HepG2 (cell line): Measurements from ENCODE around the gene SIK3. TPM values are rescaled to one million over a fixed set of nuclear protein-coding genes. Genes with fewer than 3 reads are reported as not detected.

Experiments
- ELF3 ChIP-seq: IDR thresholded peaks from 2 replicates; pipeline ENCODE4 v1.6.1; 2016; ENCODE audit warnings: missing genetic modification reagents, missing compliant biosample characterization
- FOSL2 ChIP-seq: sonication (generic); formaldehyde crosslinking; IDR thresholded peaks from 2 replicates; pipeline ENCODE4 v1.4.0; 2020; ENCODE audit warnings: missing genetic modification reagents
- HES4 ChIP-seq: sonication (generic); formaldehyde crosslinking; IDR thresholded peaks from 2 replicates; pipeline ENCODE4 v1.9.0; 2021; ENCODE audit warnings: mild to moderate bottlenecking, missing genetic modification reagents, borderline replicate concordance
- HIVEP1 ChIP-seq: sonication (generic); formaldehyde crosslinking; IDR thresholded peaks from 2 replicates; pipeline ENCODE4 v1.4.0; 2020; ENCODE audit warnings: mild to moderate bottlenecking, missing genetic modification reagents
- HNF4A ChIP-seq: sonication (generic); formaldehyde crosslinking; IDR thresholded peaks from 2 replicates; pipeline ENCODE4 v1.4.0; 2020; ENCODE audit warnings: missing genetic modification reagents
- IRF2 ChIP-seq: IDR thresholded peaks from 2 replicates; pipeline ENCODE4 v1.6.1; 2018; ENCODE audit warnings: missing genetic modification reagents, missing compliant biosample characterization
- MTA3 ChIP-seq: sonication (generic); formaldehyde crosslinking; IDR thresholded peaks from 2 replicates; pipeline ENCODE4 v1.4.0; 2020; ENCODE audit warnings: missing genetic modification reagents
- PRPF4 ChIP-seq: fragments of 200-400 bp; formaldehyde crosslinking; IDR thresholded peaks from 2 replicates; pipeline ENCODE4 v1.6.1; 2016; ENCODE audit warnings: low read length, low read depth; ENCODE audit not compliant: poor library complexity, severe bottlenecking
- SATB2 ChIP-seq: sonication (generic); formaldehyde crosslinking; IDR thresholded peaks from 2 replicates; pipeline ENCODE4 v1.5.0; 2020; ENCODE audit warnings: missing genetic modification reagents
- STAG1 ChIP-seq: sonication (generic); formaldehyde crosslinking; IDR thresholded peaks from 2 replicates; pipeline ENCODE4 v1.4.0; 2020; ENCODE audit warnings: missing genetic modification reagents
- ZBTB14 ChIP-seq: sonication (generic); formaldehyde crosslinking; IDR thresholded peaks from 2 replicates; pipeline ENCODE4 v1.4.0; 2020; ENCODE audit warnings: missing genetic modification reagents
- ZNF24 ChIP-seq: fragments of 450-650 bp; IDR thresholded peaks from 2 replicates; pipeline ENCODE4 v1.6.1; 2017; ENCODE audit warnings: antibody characterized with exemption, mild to moderate bottlenecking
- ZNF33B ChIP-seq: sonication (generic); formaldehyde crosslinking; IDR thresholded peaks from 2 replicates; pipeline ENCODE4 v1.5.1; 2020; ENCODE audit warnings: mild to moderate bottlenecking, missing genetic modification reagents
- ZNF501 ChIP-seq: sonication (generic); formaldehyde crosslinking; IDR thresholded peaks from 2 replicates; pipeline ENCODE4 v1.5.1; 2020; ENCODE audit warnings: mild to moderate bottlenecking, moderate library complexity, missing genetic modification reagents
- ZNF556 ChIP-seq: sonication (generic); formaldehyde crosslinking; IDR thresholded peaks from 2 replicates; pipeline ENCODE4 v1.4.0; 2020; ENCODE audit warnings: mild to moderate bottlenecking, missing genetic modification reagents, borderline replicate concordance
- ZNF598 ChIP-seq: sonication (generic); formaldehyde crosslinking; IDR thresholded peaks from 2 replicates; pipeline ENCODE4 v1.5.1; 2020; ENCODE audit warnings: mild to moderate bottlenecking, missing genetic modification reagents, borderline replicate concordance
- polyA plus RNA-seq, 8 experiments: library from polyadenylated mRNA; depleted of rRNA in 3 of 8; stranded (reverse) in 7 of 8; unstranded in 1 of 8; fragments of >200 nt; fragmentation: Illumina TruSeq in 4 of 8; extraction: Trizol in 4 of 8; gene quantifications; 2 replicates each; pipeline versions ENCODE4 v1.2.1 to v1.2.3, GENCODE V29; 2011 to 2016; ENCODE audit warnings: low read depth in 4 of 8, missing spikeins in 1 of 8, mixed read lengths in 1 of 8; ENCODE audit not compliant: insufficient read depth in 1 of 8
- total RNA-seq, 5 experiments: library from RNA; depleted of rRNA; stranded (reverse); fragments of >200 nt; fragmentation: Illumina TruSeq; extraction: Trizol; gene quantifications; 2 replicates each; pipeline ENCODE4 v1.2.3, GENCODE V29; 2016; ENCODE audit warnings: low read depth in 1 of 5
- TF ChIP-seq, protein P1 (sequence below): sonication (generic); formaldehyde crosslinking; IDR thresholded peaks from 2 replicates; pipeline ENCODE4 v1.9.0; 2021; ENCODE audit warnings: missing genetic modification reagents, borderline replicate concordance
- TF ChIP-seq, protein P2 (sequence below): sonication (generic); formaldehyde crosslinking; IDR thresholded peaks from 2 replicates; pipeline ENCODE4 v1.4.0; 2020; ENCODE audit warnings: missing genetic modification reagents, borderline replicate concordance
- TF ChIP-seq, protein P3 (sequence below): IDR thresholded peaks from 2 replicates; pipeline ENCODE4 v1.6.1; 2012; ENCODE audit warnings: low read length, improper control_type of control experiment

Gene SIK3
- total and polyA plus RNA-seq, 2 of the 13 experiments (the other 11 are each of a cell fraction or from before 2014, with no cell fraction given), result 5.7 to 9.8 TPM

DNA sequence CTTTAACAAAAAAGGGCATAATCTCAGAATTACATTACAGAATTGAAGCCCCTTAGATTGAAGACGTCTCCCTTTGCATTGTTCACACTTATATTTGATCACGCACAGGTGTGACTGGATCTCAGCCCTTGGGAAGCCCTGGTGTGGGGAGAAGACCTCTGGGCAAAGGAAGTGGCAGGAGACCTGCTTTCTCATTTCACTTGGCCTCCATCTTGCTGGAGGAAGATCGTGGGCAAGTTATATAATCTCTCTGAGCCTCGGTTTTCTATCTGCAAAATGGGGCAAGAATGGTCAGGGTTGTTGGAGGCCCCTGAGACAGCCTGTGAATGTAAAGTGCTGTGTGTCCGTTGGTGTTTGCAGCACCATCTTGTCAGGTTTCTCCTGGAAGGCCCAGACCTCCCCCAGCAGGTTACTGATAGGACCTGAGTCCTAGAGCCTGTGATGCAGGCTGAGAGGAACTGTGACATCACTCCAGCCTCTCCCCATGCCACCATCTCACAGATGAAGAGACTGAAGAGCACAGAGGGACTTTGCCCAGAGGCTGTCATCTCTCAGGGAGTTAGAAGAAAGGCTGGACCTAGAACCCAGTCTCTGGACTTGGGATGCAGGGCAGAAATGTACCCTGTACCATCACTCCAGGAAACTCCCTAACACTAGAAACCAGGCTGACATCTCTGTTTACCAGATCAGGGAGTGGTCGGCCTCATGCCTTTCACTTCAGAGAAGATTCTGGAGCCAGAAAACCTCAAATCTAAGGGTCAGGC, 259.7 kb downstream of the SIK3 start (continued):
- TF ChIP-seq ZNF598 (no peak), HIVEP1 (no peak), HNF4A (CRISPR knock-in tag) (peak; percentile 89), ZBTB14 (CRISPR knock-in tag) (no peak), ZNF24 (no peak), PRPF4 (no peak), STAG1 (CRISPR knock-in tag) (no peak), FOSL2 (CRISPR knock-in tag) (no peak), ZNF501 (CRISPR knock-in tag) (peak; percentile 32; the same call in 1 of the 2 replicates), IRF2 (no peak), ZNF33B (CRISPR knock-in tag) (no peak), ELF3 (0 out of 2 replicates have a peak, but pooled peaks have one; percentile 35), SATB2 (CRISPR knock-in tag) (no peak), HES4 (no peak), ZNF556 (CRISPR knock-in tag) (no peak), MTA3 (CRISPR knock-in tag) (no peak)
- TF ChIP-seq, protein P1, sequence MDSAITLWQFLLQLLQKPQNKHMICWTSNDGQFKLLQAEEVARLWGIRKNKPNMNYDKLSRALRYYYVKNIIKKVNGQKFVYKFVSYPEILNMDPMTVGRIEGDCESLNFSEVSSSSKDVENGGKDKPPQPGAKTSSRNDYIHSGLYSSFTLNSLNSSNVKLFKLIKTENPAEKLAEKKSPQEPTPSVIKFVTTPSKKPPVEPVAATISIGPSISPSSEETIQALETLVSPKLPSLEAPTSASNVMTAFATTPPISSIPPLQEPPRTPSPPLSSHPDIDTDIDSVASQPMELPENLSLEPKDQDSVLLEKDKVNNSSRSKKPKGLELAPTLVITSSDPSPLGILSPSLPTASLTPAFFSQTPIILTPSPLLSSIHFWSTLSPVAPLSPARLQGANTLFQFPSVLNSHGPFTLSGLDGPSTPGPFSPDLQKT (CRISPR knock-in tag), result no peak
- TF ChIP-seq, protein P2, sequence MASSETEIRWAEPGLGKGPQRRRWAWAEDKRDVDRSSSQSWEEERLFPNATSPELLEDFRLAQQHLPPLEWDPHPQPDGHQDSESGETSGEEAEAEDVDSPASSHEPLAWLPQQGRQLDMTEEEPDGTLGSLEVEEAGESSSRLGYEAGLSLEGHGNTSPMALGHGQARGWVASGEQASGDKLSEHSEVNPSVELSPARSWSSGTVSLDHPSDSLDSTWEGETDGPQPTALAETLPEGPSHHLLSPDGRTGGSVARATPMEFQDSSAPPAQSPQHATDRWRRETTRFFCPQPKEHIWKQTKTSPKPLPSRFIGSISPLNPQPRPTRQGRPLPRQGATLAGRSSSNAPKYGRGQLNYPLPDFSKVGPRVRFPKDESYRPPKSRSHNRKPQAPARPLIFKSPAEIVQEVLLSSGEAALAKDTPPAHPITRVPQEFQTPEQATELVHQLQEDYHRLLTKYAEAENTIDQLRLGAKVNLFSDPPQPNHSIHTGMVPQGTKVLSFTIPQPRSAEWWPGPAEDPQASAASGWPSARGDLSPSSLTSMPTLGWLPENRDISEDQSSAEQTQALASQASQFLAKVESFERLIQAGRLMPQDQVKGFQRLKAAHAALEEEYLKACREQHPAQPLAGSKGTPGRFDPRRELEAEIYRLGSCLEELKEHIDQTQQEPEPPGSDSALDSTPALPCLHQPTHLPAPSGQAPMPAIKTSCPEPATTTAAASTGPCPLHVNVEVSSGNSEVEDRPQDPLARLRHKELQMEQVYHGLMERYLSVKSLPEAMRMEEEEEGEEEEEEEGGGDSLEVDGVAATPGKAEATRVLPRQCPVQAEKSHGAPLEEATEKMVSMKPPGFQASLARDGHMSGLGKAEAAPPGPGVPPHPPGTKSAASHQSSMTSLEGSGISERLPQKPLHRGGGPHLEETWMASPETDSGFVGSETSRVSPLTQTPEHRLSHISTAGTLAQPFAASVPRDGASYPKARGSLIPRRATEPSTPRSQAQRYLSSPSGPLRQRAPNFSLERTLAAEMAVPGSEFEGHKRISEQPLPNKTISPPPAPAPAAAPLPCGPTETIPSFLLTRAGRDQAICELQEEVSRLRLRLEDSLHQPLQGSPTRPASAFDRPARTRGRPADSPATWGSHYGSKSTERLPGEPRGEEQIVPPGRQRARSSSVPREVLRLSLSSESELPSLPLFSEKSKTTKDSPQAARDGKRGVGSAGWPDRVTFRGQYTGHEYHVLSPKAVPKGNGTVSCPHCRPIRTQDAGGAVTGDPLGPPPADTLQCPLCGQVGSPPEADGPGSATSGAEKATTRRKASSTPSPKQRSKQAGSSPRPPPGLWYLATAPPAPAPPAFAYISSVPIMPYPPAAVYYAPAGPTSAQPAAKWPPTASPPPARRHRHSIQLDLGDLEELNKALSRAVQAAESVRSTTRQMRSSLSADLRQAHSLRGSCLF (CRISPR knock-in tag), result no peak
- TF ChIP-seq, protein P3, sequence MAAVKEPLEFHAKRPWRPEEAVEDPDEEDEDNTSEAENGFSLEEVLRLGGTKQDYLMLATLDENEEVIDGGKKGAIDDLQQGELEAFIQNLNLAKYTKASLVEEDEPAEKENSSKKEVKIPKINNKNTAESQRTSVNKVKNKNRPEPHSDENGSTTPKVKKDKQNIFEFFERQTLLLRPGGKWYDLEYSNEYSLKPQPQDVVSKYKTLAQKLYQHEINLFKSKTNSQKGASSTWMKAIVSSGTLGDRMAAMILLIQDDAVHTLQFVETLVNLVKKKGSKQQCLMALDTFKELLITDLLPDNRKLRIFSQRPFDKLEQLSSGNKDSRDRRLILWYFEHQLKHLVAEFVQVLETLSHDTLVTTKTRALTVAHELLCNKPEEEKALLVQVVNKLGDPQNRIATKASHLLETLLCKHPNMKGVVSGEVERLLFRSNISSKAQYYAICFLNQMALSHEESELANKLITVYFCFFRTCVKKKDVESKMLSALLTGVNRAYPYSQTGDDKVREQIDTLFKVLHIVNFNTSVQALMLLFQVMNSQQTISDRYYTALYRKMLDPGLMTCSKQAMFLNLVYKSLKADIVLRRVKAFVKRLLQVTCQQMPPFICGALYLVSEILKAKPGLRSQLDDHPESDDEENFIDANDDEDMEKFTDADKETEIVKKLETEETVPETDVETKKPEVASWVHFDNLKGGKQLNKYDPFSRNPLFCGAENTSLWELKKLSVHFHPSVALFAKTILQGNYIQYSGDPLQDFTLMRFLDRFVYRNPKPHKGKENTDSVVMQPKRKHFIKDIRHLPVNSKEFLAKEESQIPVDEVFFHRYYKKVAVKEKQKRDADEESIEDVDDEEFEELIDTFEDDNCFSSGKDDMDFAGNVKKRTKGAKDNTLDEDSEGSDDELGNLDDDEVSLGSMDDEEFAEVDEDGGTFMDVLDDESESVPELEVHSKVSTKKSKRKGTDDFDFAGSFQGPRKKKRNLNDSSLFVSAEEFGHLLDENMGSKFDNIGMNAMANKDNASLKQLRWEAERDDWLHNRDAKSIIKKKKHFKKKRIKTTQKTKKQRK, result no peak
